A673 (cell line): Measurements from ENCODE around the gene MTO1. TPM values are rescaled to one million over a fixed set of nuclear protein-coding genes. Genes with fewer than 3 reads are reported as not detected.
"Not testable (repeated sequence)": the region's sequence is repeated elsewhere in the genome, so short reads cannot be mapped to it uniquely, and the experiment has no call there.

Experiments
- BruUV-seq: library from RNA; stranded (reverse); fragments of 400-500 nt; replicated peaks from 2 replicates; lab custom pipeline; 2021; lab: Mats Ljungman, UMichigan
- CTCF ChIA-PET: fragments of 300-600 bp; sonication (Branson Sonifier 250); formaldehyde crosslinking; loops from one replicate; lab custom pipeline; 2022; ENCODE audit warnings: antibody characterized with exemption; lab: Charles Lee
- POLR2A ChIA-PET: fragments of 300-600 bp; sonication (Branson Sonifier 250); formaldehyde crosslinking; loops from one replicate; lab custom pipeline; 2022; ENCODE audit warnings: antibody characterized with exemption; ENCODE audit not compliant: low non-redundant PET; lab: Charles Lee
- DNase-seq: peaks from one replicate; pipeline ENCODE4 v3.0.0-alpha.2; 2015; ENCODE audit warnings: low spot score
- H3K27ac ChIP-seq: fragments of 200-600 bp; sonication (generic); 2 replicates; pipeline ENCODE4 v1.5.1; 2016; ENCODE audit warnings: mixed run types, low read depth, mild to moderate bottlenecking, mixed read lengths, antibody characterized with exemption, low read length; ENCODE audit not compliant: poor library complexity, severe bottlenecking
- H3K27me3 ChIP-seq: fragments of 200-600 bp; sonication (generic); replicated peaks from 2 replicates; pipeline ENCODE4 v1.6.1; 2017; ENCODE audit warnings: mixed run types, low read depth, mild to moderate bottlenecking, mixed read lengths, antibody characterized with exemption, low read length; ENCODE audit not compliant: insufficient read depth, poor library complexity
- H3K36me3 ChIP-seq: fragments of 200-600 bp; sonication (generic); 2 replicates; pipeline ENCODE4 v1.6.1; 2016; ENCODE audit warnings: mixed run types, mild to moderate bottlenecking, mixed read lengths, antibody characterized with exemption, low read length; ENCODE audit not compliant: insufficient read depth, poor library complexity, severe bottlenecking
- H3K4me1 ChIP-seq: fragments of 200-600 bp; sonication (generic); 2 replicates; pipeline ENCODE4 v1.6.1; 2017; ENCODE audit warnings: mixed run types, mild to moderate bottlenecking, mixed read lengths, antibody characterized with exemption, low read length; ENCODE audit not compliant: insufficient read depth, poor library complexity, severe bottlenecking
- H3K4me3 ChIP-seq: fragments of 200-600 bp; sonication (generic); 2 replicates; pipeline ENCODE4 v1.5.1; 2016; ENCODE audit warnings: low read depth, mixed run types, mild to moderate bottlenecking, mixed read lengths, low read length; ENCODE audit not compliant: poor library complexity, severe bottlenecking
- H3K9me3 ChIP-seq: fragments of 200-600 bp; sonication (generic); 2 replicates; pipeline ENCODE4 v1.6.1; 2016; ENCODE audit warnings: mixed run types, low read depth, mild to moderate bottlenecking, mixed read lengths, antibody characterized with exemption, low read length; ENCODE audit not compliant: poor library complexity, severe bottlenecking
- EZH2 ChIP-seq: fragments of 200-600 bp; sonication (generic); IDR thresholded peaks from 2 replicates; pipeline ENCODE4 v1.6.1; 2017; ENCODE audit warnings: borderline replicate concordance, low read depth, mild to moderate bottlenecking, mixed read lengths, antibody characterized with exemption, low read length; ENCODE audit not compliant: poor library complexity, severe bottlenecking
- intact Hi-C: fragments of 100-400 bp; cut with micrococcal nuclease; formaldehyde crosslinking; loops from one replicate; pipeline ENCODE4 v1.10.0; 2022; ENCODE audit not compliant: unreplicated experiment
- total RNA-seq: library from RNA; stranded (reverse); gene quantifications from 2 replicates; pipeline ENCODE4 v1.2.3, GENCODE V29; 2021
- TF ChIP-seq, protein P1 (sequence below): fragments of 300-800, 200-600 bp; sonication (generic); conservative IDR thresholded peaks from 2 replicates; pipeline ENCODE4 v1.5.1; 2017; ENCODE audit warnings: low read depth, mild to moderate bottlenecking, antibody characterized with exemption, low read length, moderate library complexity, mixed read lengths

The MTO1 gene
- total RNA-seq, 1 experiment from 2014 or later, result 50.8 TPM

DNA sequence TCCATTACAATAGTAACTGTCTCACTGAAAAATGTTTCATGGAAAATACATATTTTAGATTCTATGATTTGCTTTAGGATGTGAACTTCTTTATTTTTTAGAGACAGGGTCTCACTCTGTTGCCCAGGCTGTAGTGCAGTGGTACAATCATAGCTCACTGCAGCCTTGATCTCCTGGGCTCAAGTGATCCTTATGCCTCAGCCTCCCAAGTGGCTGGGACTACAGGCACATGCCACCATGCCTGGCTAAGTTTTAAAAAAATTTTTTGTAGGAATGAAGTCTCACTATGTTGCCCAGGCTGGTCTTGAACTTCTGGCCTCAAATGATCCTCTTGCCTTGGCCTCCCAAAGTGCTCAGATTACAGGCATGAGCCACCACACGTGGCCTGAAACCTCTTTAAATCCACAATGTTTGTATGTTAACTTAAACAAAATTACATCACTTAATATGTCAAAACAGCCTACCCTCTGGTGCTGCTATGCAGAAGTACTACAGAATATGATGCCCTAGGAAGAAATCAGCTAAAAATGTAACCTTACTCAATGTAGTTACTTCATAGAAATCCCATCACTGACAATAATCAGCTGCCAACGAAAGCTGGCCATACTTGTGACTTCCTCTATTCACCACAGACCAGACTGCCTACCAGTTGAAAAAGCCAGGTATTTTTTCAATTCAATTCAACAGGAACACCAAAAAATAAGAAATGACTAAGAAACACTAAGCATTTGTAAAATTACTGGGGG, 41.7 kb downstream of the MTO1 start:
- H3K36me3 ChIP-seq, result peaks cover 24% of the 10 kb centered on the region
- intact Hi-C loops, result no loop called here
- no peaks in the 10 kb centered on the region for H3K9me3 ChIP-seq
- BruUV-seq, result no TSS peak
- no peak for DNase-seq
- H3K4me3 ChIP-seq, result no peak overlapping the region
- H3K4me1 ChIP-seq, result no peaks in the 10 kb centered on the region
- POLR2A ChIA-PET, result no interaction called here
- H3K27ac ChIP-seq, result no peak overlapping the region
- CTCF ChIA-PET, result no interaction called here
- TF ChIP-seq, protein P1, sequence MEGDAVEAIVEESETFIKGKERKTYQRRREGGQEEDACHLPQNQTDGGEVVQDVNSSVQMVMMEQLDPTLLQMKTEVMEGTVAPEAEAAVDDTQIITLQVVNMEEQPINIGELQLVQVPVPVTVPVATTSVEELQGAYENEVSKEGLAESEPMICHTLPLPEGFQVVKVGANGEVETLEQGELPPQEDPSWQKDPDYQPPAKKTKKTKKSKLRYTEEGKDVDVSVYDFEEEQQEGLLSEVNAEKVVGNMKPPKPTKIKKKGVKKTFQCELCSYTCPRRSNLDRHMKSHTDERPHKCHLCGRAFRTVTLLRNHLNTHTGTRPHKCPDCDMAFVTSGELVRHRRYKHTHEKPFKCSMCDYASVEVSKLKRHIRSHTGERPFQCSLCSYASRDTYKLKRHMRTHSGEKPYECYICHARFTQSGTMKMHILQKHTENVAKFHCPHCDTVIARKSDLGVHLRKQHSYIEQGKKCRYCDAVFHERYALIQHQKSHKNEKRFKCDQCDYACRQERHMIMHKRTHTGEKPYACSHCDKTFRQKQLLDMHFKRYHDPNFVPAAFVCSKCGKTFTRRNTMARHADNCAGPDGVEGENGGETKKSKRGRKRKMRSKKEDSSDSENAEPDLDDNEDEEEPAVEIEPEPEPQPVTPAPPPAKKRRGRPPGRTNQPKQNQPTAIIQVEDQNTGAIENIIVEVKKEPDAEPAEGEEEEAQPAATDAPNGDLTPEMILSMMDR, result no peak
- no peak for TF ChIP-seq EZH2
- no peaks in the 10 kb centered on the region for H3K27me3 ChIP-seq

DNA sequence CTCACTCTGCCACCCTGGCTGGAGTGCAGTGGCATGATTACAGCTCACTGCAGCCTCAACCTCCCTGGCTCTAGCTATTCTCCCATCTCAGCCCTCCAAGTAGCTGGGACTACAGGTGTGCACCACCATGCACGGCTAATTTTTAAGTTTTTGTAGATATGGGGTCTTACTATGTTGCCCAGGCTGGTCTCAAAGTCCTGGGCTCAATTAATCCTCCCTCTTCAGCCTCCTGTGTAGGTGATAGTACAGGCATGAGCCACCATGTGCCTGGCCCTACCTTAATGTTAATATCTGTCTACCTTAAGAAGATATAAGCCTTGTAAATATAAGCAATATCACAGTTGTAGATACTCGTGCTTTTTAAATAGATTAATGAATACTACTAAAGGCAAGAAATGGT, 42.6 kb downstream of the MTO1 start:
- TF ChIP-seq, protein P1, result no peak
- TF ChIP-seq EZH2, result no peak
- Histone ChIP-seq H3K27ac (no peak overlapping the region), H3K36me3 (peaks cover 21% of the 10 kb centered on the region), H3K4me3 (no peak overlapping the region), H3K4me1 (no peaks in the 10 kb centered on the region), H3K27me3 (no peaks in the 10 kb centered on the region), H3K9me3 (no peaks in the 10 kb centered on the region)
- intact Hi-C loops, result no loop called here
- CTCF ChIA-PET, result no interaction called here
- BruUV-seq, result no TSS peak
- POLR2A ChIA-PET, result no interaction called here
- no peak for DNase-seq

DNA sequence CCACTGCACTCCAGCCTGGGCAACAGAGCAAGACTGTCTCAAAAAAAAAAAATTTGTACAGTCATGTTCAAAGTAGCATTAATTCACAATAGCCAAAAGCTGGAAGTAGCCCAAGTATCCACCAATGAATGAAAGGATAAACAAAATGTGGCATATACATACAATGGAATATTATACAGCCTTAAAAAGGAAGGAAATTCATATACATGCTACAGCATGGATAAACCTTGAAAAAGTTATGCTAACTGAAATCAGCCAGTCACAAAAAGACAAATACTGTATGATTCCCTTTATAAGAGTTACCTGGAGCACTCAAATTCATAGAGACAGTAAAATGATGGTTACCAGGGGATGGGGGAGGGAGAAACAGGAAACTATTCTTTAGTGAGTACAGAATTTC, 43.6 kb downstream of the MTO1 start:
- BruUV-seq, result no TSS peak
- Histone ChIP-seq H3K9me3 (no peaks in the 10 kb centered on the region), H3K4me3 (no peak overlapping the region), H3K27ac (no peak overlapping the region), H3K36me3 (peaks cover 14% of the 10 kb centered on the region), H3K4me1 (no peaks in the 10 kb centered on the region), H3K27me3 (no peaks in the 10 kb centered on the region)
- POLR2A ChIA-PET, result interaction anchor here (0.6 kb wide), 1 partner anchor 338 kb away, joined by 5 read pairs; no protein-coding TSS in a partner anchor
- TF ChIP-seq, protein P1, result no peak
- TF ChIP-seq EZH2, result no peak
- CTCF ChIA-PET, result no interaction called here
- intact Hi-C loops, result no loop called here
- DNase-seq, result no peak

DNA sequence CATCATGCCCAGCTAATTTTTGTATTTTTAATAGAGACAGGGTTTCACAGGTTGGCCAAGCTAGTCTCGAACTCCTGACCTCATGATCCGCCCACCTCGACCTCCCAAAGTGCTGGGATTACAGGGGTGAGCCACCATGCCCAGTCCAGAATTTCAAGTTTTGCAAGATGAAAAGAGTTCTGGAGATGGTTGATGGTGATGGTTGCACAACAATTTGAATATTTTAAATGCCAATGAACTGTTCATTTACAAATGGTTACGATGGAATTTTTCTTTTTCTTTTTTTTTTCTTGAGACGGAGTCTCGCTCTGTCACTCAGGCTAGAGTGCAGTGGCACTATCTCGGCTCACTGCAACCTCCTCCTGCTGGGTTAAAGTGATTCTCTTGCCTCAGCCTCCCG, 44.2 kb downstream of the MTO1 start:
- BruUV-seq, result not testable (repeated sequence)

More for the DNA sequence above, 44.2 kb downstream of the MTO1 start:
- POLR2A ChIA-PET, DNase-seq, CTCF ChIA-PET, H3K4me1 ChIP-seq, H3K27ac ChIP-seq, intact Hi-C loops, H3K36me3 ChIP-seq, H3K9me3 ChIP-seq, H3K27me3 ChIP-seq, H3K4me3 ChIP-seq: not testable (repeated sequence)
